ENCODE data around the gene RRP1.

Gene RRP1

DNA sequence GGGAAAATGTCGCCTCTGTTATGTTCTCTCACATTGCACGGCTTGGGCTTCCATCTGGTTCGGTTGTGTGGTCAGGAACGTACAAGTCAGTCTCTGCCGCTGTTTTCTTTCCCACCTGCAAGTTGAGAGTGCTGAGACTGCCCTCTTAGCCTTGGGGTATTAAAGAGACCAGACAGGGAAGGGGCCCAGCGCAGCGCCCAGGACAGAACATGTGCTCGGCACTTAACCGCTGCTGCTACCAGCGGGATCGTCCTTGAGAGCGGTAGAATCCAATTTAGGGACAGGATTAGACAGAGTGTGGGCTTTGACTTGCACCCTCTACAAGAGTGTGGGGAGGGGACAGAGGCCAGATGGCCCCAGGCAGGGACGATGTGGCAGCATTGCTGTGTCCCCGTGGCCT is 57.9 kb downstream of the RRP1 start:
- peaks cover 11% of the 10 kb centered on the region for H3K4me1 Mint-ChIP-seq
- DNase-seq: no peak
- peaks cover 11 to 12% of the 10 kb centered on the region in 2 donors for H3K9me3 Mint-ChIP-seq
- no peak overlapping the region for H3K27ac Mint-ChIP-seq
- ATAC-seq: no peak
- H3K27me3 Mint-ChIP-seq: no peaks in the 10 kb centered on the region
- H3K4me3 Mint-ChIP-seq: no peak overlapping the region

DNA sequence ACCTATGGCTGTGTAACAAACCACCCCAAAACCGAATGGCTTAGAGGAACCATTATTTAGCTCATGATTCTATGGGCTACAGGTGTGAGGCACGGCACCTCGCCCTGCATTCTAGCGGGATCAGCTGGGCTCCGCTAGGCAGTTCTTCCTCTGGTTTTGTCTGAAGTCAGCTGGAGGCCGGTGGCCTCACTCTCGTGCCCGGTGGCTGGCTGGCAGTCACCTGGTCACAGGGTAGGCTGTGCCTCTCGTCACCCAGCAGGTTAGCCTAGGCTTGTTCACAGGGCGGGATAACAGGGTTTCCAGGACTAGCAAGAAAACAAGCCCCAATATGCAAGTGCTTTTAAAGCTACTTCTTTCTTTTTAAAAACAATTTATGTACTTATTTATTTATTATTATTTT is 59.4 kb downstream of the RRP1 start:
- no peak for DNase-seq
- Mint-ChIP-seq H3K4me1 (peaks cover under 1% of the 10 kb centered on the region), H3K9me3 (peaks cover 11 to 12% of the 10 kb centered on the region in 2 donors), H3K4me3 (no peak overlapping the region), H3K27me3 (no peaks in the 10 kb centered on the region), H3K27ac (no peak overlapping the region)
- no peak for ATAC-seq

GRCh38 chr21:43849532-43850299 is 60.3 kb downstream of the RRP1 start:
- H3K9me3 Mint-ChIP-seq: peaks cover 8 to 12% of the 10 kb centered on the region in 2 donors
- no peak overlapping the region for H3K27ac Mint-ChIP-seq
- ATAC-seq (no peak), DNase-seq (no peak)
- H3K4me1 Mint-ChIP-seq: peaks cover 10% of the 10 kb centered on the region
- peaks cover 9% of the 10 kb centered on the region for H3K27me3 Mint-ChIP-seq
- H3K4me3 Mint-ChIP-seq: no peak overlapping the region

- Mint-ChIP-seq H3K27ac (no peak overlapping the region), H3K9me3 (peaks cover 6 to 12% of the 10 kb centered on the region in 2 donors), H3K27me3 (peaks cover 15% of the 10 kb centered on the region), H3K4me1 (peaks cover 21% of the 10 kb centered on the region), H3K4me3 (no peak overlapping the region)
- DNase-seq (no peak), ATAC-seq (no peak)
Observed at GRCh38 chr21:43850728-43851295, 61.4 kb downstream of the RRP1 start.

DNA sequence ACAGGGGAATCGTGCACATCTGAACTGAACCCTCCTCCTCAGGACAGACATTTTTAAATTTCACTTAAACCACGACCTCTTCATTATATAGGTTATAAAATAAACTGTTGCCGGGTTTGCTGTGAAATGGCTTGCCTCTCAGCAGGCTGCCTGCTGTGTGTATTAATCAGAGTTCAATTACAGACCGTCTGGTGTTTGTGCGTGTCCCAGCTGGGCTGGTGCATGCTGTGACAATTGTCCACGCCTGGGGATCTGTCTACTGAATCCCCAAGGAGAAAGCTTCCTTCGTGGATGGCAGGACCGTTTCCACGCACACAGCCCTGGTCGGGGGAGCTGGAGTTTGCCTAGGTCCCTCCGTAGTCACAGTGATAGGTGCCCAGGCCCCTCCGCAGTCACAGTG is 62.2 kb downstream of the RRP1 start:
- Mint-ChIP-seq H3K4me3 (no peak overlapping the region), H3K27me3 (peaks cover 21% of the 10 kb centered on the region), H3K27ac (no peak overlapping the region), H3K9me3 (peaks cover 6 to 12% of the 10 kb centered on the region in 2 donors), H3K4me1 (peaks cover 26% of the 10 kb centered on the region)
- ATAC-seq: no peak
- no peak for DNase-seq

- DNase-seq (no peak), ATAC-seq (peak; percentile 1)
- Mint-ChIP-seq H3K4me1 (peaks cover 26% of the 10 kb centered on the region), H3K27ac (peak overlapping the region in 1 of 2 donors; percentile 79), H3K27me3 (peaks cover 21% of the 10 kb centered on the region), H3K4me3 (peak overlapping the region in 1 of 2 donors; percentile 86), H3K9me3 (peaks cover 6 to 12% of the 10 kb centered on the region in 2 donors)
Observed at GRCh38 chr21:43853851-43854772, 64.7 kb downstream of the RRP1 start.
